HepG2 (cell line): Measurements from ENCODE around the gene ENHO.

Source experiments
- CCAR2 ChIP-seq: fragments of 200-400 bp; formaldehyde crosslinking; optimal IDR thresholded peaks from 2 replicates; pipeline ENCODE3; 2018; ENCODE audit warnings: low read depth, mild to moderate bottlenecking, low read length, moderate library complexity
- CTCF ChIP-seq: sonication (generic); formaldehyde crosslinking; IDR thresholded peaks from 2 replicates; pipeline ENCODE4 v1.5.0; 2020; ENCODE audit warnings: mild to moderate bottlenecking, missing genetic modification reagents, moderate library complexity
- ELF1 ChIP-seq: sonication (generic); formaldehyde crosslinking; IDR thresholded peaks from 2 replicates; pipeline ENCODE4 v1.4.0; 2020; ENCODE audit warnings: missing genetic modification reagents
- FOXC1 ChIP-seq: sonication (generic); formaldehyde crosslinking; IDR thresholded peaks from 2 replicates; pipeline ENCODE4 v1.8.0; 2022; ENCODE audit warnings: mild to moderate bottlenecking, missing genetic modification reagents, borderline replicate concordance
- FOXJ3 ChIP-seq: sonication (generic); formaldehyde crosslinking; IDR thresholded peaks from 2 replicates; pipeline ENCODE4 v1.4.0; 2020; ENCODE audit warnings: missing genetic modification reagents, mild to moderate bottlenecking, borderline replicate concordance
- FOXM1 ChIP-seq: sonication (generic); formaldehyde crosslinking; IDR thresholded peaks from 2 replicates; pipeline ENCODE4 v1.5.0; 2020; ENCODE audit warnings: missing genetic modification reagents
- GLMP ChIP-seq: sonication (generic); formaldehyde crosslinking; IDR thresholded peaks from 2 replicates; pipeline ENCODE4 v1.9.0; 2021; ENCODE audit warnings: missing genetic modification reagents, mild to moderate bottlenecking, borderline replicate concordance
- IKZF1 ChIP-seq: fragments of 450-650 bp; IDR thresholded peaks from 2 replicates; pipeline ENCODE4 v1.7.1; 2016
- MTA3 ChIP-seq: sonication (generic); formaldehyde crosslinking; IDR thresholded peaks from 2 replicates; pipeline ENCODE4 v1.4.0; 2020; ENCODE audit warnings: missing genetic modification reagents
- PBX3 ChIP-seq: sonication (generic); formaldehyde crosslinking; IDR thresholded peaks from 2 replicates; pipeline ENCODE4 v1.8.1; 2023; ENCODE audit warnings: missing genetic modification reagents, inconsistent platforms, borderline replicate concordance
- RELA ChIP-seq: sonication (generic); formaldehyde crosslinking; IDR thresholded peaks from 2 replicates; pipeline ENCODE4 v1.4.0; 2020; ENCODE audit warnings: missing genetic modification reagents
- RFX5 ChIP-seq: IDR thresholded peaks from 2 replicates; pipeline ENCODE4 v1.6.1; 2011; ENCODE audit warnings: low read depth, low read length, improper control_type of control experiment
- RNF219 ChIP-seq: sonication (generic); formaldehyde crosslinking; IDR thresholded peaks from 2 replicates; pipeline ENCODE4 v1.5.0; 2020; ENCODE audit warnings: mild to moderate bottlenecking, missing genetic modification reagents
- ZNF468 ChIP-seq: sonication (generic); formaldehyde crosslinking; IDR thresholded peaks from 2 replicates; pipeline ENCODE4 v1.8.0; 2022; ENCODE audit warnings: mild to moderate bottlenecking, moderate library complexity, missing genetic modification reagents

GRCh38 chr9:34568774-34569173 is 46.0 kb upstream of the ENHO start:
- no peak for TF ChIP-seq MTA3 (CRISPR knock-in tag)
- no peak for TF ChIP-seq PBX3 (CRISPR knock-in tag)
- TF ChIP-seq CTCF = no peak
- no peak for TF ChIP-seq ZNF468 (CRISPR knock-in tag)
- TF ChIP-seq FOXC1 (CRISPR knock-in tag) = no peak
- TF ChIP-seq RNF219 (CRISPR knock-in tag) = no peak
- TF ChIP-seq RELA (CRISPR knock-in tag) = no peak
- no peak for TF ChIP-seq FOXM1 (CRISPR knock-in tag)
- TF ChIP-seq FOXJ3 (CRISPR knock-in tag) = no peak
- TF ChIP-seq ELF1 (CRISPR knock-in tag) = no peak
- TF ChIP-seq IKZF1 = no peak
- no peak for TF ChIP-seq CCAR2
- TF ChIP-seq GLMP = no peak
- TF ChIP-seq RFX5 = no peak
